Measurements from ENCODE around the gene TMEM129. TPM values are rescaled to one million over a fixed set of nuclear protein-coding genes. Genes with fewer than 3 reads are reported as not detected.

Gene TMEM129
- total RNA-seq, 1 experiment from 2014 or later, result 41.2 TPM

- no TSS peak for BruUV-seq (replicated peaks)
- TF ChIP-seq EZH2 (IDR thresholded peaks at IDR 0.05; ENCODE audit: low read depth) (no peak), CTCF (conservative IDR thresholded peaks at IDR 0.05) (no peak)
These were observed 46.1 kb upstream of the TMEM129 start for GRCh38 chr4:1767061-1767769.

DNA sequence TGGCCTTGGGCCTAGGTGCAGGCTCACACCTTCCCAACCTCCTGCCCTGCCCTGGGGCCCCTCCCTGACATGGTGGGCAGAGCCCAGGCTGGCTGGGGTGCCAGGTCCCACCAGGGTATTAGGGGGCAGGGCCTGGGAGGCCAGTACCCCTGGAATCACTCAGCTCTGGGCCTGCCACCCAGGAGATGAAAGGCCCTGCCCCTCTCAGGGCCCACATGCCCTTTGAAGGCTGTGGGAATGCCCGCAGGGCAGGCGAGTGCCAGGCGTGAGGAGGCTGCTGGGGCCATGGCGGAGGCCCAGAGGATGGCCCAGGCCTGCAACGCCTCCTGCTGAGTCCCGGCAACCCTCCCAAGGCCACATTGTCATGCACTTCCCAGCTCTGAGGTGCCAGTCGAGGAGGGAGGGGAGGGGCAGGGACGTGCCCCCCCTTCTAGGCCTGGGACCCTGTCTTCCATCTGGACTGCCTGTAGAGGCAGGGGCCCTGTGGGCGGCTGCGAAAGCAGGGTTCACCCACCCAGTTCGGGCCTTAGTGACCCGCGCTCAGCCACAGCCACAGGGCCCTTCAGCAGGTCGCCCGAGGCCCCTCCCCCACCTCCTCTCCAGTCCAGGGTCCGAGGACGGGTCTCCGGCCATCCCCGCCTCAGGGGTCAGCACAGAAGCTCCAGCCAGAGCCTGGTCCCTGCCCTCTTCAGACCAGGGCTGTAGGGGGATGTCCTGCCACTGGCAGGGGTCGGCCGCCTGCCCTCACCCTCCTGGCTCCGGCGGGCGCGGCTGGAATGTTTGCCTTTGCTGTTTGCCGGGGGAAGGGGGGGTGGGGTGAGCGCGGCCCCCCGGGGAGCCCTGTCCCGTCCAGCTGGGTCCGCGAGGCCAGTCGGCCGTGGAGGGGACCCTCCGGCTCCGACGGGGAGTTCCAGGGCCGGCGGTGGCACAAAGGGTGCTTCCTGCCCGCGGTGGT lies 45.3 kb upstream of the TMEM129 start:
- Histone ChIP-seq H3K4me2 (peak overlapping the region; percentile 56), H4K20me1 (ENCODE audit: insufficient read depth) (no peaks in the 10 kb centered on the region), H3K4me1 (replicated peaks; ENCODE audit: insufficient read depth) (peaks cover 30% of the 10 kb centered on the region), H3K27me3 (ENCODE audit: insufficient read depth, low read depth) (peaks cover 2% of the 10 kb centered on the region; the same call in 1 of the 2 replicates), H3K79me2 (ENCODE audit: low read depth) (no peaks in the 10 kb centered on the region), H3K4me3 (no peak overlapping the region; the same call in 1 of the 2 replicates), H3F3A (ENCODE audit: insufficient read depth, low read depth) (peaks cover 7% of the 10 kb centered on the region; the same call in 1 of the 2 replicates), H3K27ac (no peak overlapping the region), H3K9me3 (ENCODE audit: insufficient read depth, low read depth) (no peaks in the 10 kb centered on the region), H3K9me2 (ENCODE audit: insufficient read depth) (no peaks in the 10 kb centered on the region), H2AFZ (no peak overlapping the region), H3K36me3 (ENCODE audit: low read depth) (no peaks in the 10 kb centered on the region)
- BruUV-seq (replicated peaks), result no TSS peak
- no peak for TF ChIP-seq EZH2 (IDR thresholded peaks at IDR 0.05; ENCODE audit: low read depth)
- TF ChIP-seq CTCF (conservative IDR thresholded peaks at IDR 0.05), result no peak
- ChIA-PET CTCF (interaction anchor here (0.6 kb wide), 2 partner anchors 21 to 174 kb away, joined by 3 read pairs; no protein-coding TSS in a partner anchor), POLR2A (ENCODE audit: unreplicated experiment) (no interaction called here)
- intact Hi-C loops (cut with micrococcal nuclease; ENCODE audit: unreplicated experiment), result no loop called here
- DNase-seq, result peak; percentile 57 to 71

More at GRCh38 chr4:1767061-1767769, 46.1 kb upstream of the TMEM129 start:
- no peaks in the 10 kb centered on the region for H3K79me2 ChIP-seq (ENCODE audit: low read depth)
- peaks cover 7% of the 10 kb centered on the region; the same call in 1 of the 2 replicates for H3F3A ChIP-seq (ENCODE audit: insufficient read depth, low read depth)
- peaks cover 2% of the 10 kb centered on the region; the same call in 1 of the 2 replicates for H3K27me3 ChIP-seq (ENCODE audit: insufficient read depth, low read depth)
- H2AFZ ChIP-seq, result no peak overlapping the region
- ChIA-PET POLR2A (ENCODE audit: unreplicated experiment) (interaction anchor here (0.6 to 1.0 kb wide), 2 partner anchors 10 to 40 kb away, joined by 3 to 5 read pairs; no protein-coding TSS in a partner anchor), CTCF (interaction anchor here (0.6 to 0.8 kb wide), 3 partner anchors 22 to 53 kb away, joined by 3 to 18 read pairs (median 4); no protein-coding TSS in a partner anchor)
- no peak overlapping the region for H3K27ac ChIP-seq
- H3K4me1 ChIP-seq (replicated peaks; ENCODE audit: insufficient read depth), result peaks cover 30% of the 10 kb centered on the region
- no peaks in the 10 kb centered on the region for H4K20me1 ChIP-seq (ENCODE audit: insufficient read depth)
- intact Hi-C loops (cut with micrococcal nuclease; ENCODE audit: unreplicated experiment), result no loop called here
- DNase-seq, result peak in 1 of 2 experiments; percentile 25
- H3K9me2 ChIP-seq (ENCODE audit: insufficient read depth), result no peaks in the 10 kb centered on the region
- H3K4me2 ChIP-seq, result peak overlapping the region; percentile 56
- no peaks in the 10 kb centered on the region for H3K36me3 ChIP-seq (ENCODE audit: low read depth)
- no peak overlapping the region; the same call in 1 of the 2 replicates for H3K4me3 ChIP-seq
- H3K9me3 ChIP-seq (ENCODE audit: insufficient read depth, low read depth), result no peaks in the 10 kb centered on the region

GRCh38 chr4:1765409-1766072 lies 44.4 kb upstream of the TMEM129 start:
- no peak overlapping the region for H3K4me3 ChIP-seq
- ChIA-PET POLR2A (ENCODE audit: unreplicated experiment) (no interaction called here), CTCF (interaction anchor here (0.6 kb wide), 1 partner anchor 175 kb away, joined by 3 read pairs; no protein-coding TSS in a partner anchor)
- no peaks in the 10 kb centered on the region for H3K9me3 ChIP-seq (ENCODE audit: insufficient read depth, low read depth)
- intact Hi-C loops (cut with micrococcal nuclease; ENCODE audit: unreplicated experiment), result no loop called here
- H2AFZ ChIP-seq, result no peak overlapping the region
- H3K4me1 ChIP-seq (replicated peaks; ENCODE audit: insufficient read depth), result peaks cover 30% of the 10 kb centered on the region
- no peaks in the 10 kb centered on the region for H3K36me3 ChIP-seq (ENCODE audit: low read depth)
- H3K27ac ChIP-seq, result no peak overlapping the region
- H4K20me1 ChIP-seq (ENCODE audit: insufficient read depth), result no peaks in the 10 kb centered on the region
- H3F3A ChIP-seq (ENCODE audit: insufficient read depth, low read depth), result peaks cover 7% of the 10 kb centered on the region; the same call in 1 of the 2 replicates
- BruUV-seq (replicated peaks), result no TSS peak
- H3K27me3 ChIP-seq (ENCODE audit: insufficient read depth, low read depth), result peaks cover 2% of the 10 kb centered on the region; the same call in 1 of the 2 replicates
- H3K9me2 ChIP-seq (ENCODE audit: insufficient read depth), result no peaks in the 10 kb centered on the region
- no peaks in the 10 kb centered on the region for H3K79me2 ChIP-seq (ENCODE audit: low read depth)
- TF ChIP-seq CTCF (conservative IDR thresholded peaks at IDR 0.05), result no peak
- no peak for TF ChIP-seq EZH2 (IDR thresholded peaks at IDR 0.05; ENCODE audit: low read depth)
- peak overlapping the region; percentile 56; the same call in 1 of the 2 replicates for H3K4me2 ChIP-seq
- DNase-seq, result no peak

Data from PC-9 (cell line).